DMS153 treated with DMSO at 0.1 percent for 48 hours (cell line): ENCODE results near the gene TDRD9.

Experiments
- DNase-seq: peaks from one replicate; lab custom pipeline; 2025; ENCODE audit not compliant: unreplicated experiment; lab: John Stamatoyannopoulos, UW

Gene TDRD9

DNA sequence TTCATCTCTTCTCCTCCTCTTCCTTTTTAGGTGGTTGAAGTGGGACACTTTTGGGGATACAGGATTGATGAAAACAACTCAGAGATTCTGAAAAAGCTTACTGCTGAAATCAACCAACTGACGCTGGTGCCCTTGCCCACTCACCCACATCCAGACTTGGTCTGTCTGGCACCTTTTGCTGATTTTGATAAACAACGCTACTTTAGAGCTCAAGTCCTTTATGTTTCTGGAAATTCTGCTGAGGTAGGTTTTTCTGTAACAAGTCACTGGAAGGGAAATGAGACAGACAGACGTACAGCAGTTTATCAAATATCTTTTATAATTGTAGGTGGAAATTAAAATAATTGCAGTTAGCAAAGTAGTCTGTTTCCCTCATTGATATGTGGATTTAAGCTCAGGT is 97.3 kb downstream of the TDRD9 start:
- no peak for DNase-seq

GRCh38 chr14:104026024-104026423 is 97.8 kb downstream of the TDRD9 start:
- DNase-seq = no peak

DNA sequence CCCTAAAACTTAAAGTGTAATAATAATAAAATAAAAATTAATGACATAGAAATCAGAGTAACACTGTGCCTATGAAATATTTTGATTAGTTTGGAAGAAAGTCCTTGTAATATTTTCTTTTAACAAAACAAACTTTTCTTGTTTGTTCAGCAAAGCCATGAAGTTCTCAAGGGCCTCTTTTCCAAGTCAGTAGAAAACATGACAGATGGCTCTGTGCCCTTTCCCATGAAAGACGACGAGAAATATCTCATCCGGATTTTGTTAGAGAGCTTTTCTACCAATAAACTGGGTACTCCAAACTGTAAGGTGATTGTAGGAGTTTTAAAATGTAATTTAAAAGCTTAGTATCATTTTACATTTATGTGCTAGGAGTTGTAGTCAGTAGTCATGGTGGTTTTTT is 102.7 kb downstream of the TDRD9 start:
- DNase-seq = no peak

DNA sequence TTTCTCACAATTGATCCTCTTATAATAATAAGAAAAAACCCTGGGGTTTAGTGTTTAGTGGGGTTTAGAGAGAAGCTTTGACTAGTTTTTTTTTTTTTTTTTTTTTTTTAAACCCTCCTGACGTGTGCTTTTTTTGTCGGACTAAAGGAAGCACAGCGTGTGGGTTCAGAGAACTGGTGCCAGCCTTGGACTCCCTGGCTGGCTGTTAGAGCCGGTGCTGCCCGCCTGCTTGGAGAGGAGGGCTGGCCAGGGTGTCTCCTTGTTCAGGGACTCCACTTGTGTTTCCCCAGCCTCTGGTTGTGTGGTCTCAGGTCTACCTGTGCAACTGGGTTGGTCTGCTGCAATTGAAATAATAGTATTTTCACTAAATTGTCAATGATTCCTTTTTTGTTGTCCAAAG is 103.1 kb downstream of the TDRD9 start:
- no peak for DNase-seq

DNA sequence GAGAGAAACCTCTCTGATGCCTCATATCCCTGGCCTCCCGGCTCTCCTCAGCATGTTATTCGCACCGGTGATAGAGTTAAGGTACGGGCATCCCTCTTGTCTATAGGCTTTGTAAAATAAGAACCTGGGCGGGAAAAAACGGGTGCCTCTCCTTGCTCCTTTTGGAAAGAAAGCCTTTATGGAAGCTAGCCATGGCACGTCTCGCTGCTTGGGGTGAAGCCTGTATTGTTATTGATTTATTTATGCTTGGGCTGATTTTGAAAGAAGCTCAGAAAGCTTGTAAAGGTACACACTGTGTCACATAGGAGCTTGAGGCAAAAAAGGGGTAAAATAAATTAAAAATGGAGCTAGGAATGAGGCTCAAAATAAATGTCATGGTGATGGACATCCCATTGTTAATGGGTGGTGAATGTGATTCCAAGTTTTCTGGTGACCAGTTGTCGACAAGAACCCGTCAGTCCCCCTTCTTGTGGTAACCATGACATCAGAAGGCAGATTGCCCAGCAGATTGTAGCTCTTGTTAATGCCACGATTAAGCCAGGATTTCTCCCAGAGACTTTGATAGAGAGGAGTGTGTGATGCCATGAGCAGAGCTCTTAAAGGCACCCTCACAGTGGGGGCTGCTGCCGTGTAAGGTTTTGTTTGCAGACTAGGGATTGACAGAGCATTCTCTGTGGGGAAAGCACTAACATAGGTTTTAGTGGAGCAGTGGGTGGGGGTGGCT is 106.9 kb downstream of the TDRD9 start:
- DNase-seq = no peak

DNA sequence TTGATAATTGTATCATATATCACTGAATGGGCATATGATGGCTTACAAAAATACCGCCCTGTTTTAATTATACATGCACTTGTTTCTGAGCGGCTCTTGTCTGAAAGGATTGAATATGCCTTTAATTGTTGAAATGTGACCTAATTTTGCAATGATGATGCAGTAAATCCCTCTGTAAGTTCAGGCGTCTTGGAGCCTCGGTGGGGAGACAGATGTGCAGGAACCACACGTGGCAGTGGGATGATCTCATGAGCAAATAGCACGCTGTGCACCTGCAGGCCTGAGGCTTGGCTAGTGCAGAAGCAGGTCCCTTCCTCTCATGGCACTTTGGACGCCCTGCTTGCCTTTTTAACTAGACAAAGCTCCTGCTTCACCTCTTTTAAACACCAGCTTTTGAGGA is 108.0 kb downstream of the TDRD9 start:
- no peak for DNase-seq

- no peak for DNase-seq
Observed at GRCh38 chr14:104037074-104037473, 108.8 kb downstream of the TDRD9 start.

DNA sequence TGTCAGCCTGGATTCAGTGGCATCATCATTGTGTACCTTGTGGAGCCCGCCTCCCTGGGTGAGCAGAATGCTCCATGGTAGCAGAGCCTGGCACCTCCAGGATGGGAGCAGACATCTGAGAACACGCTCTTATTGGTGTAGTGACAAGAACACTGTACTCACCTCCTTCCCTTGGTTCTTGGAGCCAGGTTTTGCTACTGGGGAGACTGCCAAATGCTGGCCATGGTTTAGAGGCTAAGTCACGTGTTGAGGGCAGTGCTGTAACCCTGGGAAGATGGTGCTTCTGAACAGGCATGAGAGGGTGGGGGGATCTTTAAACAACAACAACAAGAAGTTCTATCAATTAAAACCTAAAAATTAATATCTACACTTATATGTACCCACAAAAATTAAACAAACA is 109.6 kb downstream of the TDRD9 start:
- no peak for DNase-seq

DNA sequence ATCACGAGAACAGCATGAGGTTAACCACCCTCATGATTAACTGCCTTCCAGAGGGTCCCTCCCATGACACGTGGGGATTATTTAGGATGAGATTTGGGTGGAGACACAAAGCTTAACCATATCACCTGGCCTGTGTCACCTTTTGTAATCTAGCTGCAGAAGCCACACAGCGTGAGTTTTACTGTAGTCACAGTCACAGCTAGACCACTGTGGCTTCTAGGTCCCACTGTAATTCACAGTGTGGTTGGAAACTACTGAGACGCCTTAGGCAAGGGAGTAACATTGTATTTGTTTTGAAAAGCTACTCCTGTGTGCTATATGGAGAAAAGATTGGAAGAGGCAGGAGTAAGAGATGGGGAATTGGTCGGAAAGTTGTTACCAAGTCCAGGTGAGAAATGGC is 111.0 kb downstream of the TDRD9 start:
- DNase-seq = no peak

GRCh38 chr14:104040539-104040938 is 112.3 kb downstream of the TDRD9 start:
- no peak for DNase-seq

GRCh38 chr14:104041430-104042104 is 113.3 kb downstream of the TDRD9 start:
- no peak for DNase-seq

DNA sequence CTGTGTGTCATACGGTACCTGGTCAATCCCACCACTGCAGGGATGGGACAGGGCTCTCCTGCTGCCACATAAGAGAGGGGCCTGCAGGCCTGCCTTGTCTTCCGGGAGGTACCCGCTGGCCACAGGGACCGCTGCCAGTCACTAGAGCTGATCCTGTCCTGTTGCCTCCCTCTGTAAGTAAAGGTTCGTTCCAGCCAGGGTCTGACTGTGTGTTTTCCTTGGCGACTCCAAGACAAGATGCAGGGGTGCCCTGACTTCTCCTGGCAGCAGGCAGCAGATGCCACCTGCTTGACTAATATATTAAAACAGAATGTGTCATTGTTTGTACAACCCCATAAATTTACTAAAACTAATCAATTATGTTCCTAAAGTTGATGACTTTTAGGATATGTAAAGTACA is 115.8 kb downstream of the TDRD9 start:
- DNase-seq = no peak

GRCh38 chr14:104047761-104048160 is 119.5 kb downstream of the TDRD9 start:
- DNase-seq = no peak

DNA sequence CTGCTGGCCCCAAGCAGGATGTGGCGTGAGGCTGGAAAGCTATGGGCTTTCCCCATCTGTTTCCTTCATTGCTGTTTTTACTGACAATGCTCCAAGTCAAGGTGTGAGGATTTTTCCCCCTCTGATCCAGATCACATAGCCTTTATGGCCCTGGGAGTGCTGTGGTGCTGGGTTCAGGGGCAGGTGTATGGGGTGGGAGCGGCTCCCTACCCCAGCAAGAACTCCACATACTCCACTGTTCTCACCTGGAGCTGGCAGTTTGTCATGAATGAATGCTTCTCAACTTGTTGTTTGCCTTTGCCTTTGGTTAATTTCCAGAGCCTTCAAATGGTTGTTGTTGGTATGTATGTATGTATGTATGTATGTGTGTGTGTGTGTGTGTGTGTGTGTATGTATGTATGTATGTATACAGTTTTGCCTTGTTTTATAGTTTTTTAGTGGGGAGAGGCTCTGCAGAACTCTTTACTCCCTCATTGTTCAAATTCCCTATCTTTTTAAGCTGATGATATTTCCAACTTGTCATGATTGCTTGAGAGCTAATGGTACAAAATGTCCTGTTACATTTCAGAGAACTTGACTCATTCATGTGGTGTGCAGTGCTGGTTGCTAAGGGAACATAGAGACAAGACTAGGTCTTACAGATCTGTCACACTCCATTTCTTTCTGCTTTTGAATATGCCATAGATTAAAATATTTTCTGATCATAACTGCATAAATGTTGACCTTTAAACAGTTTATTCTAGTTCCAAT is 120.7 kb downstream of the TDRD9 start:
- DNase-seq = no peak

DNA sequence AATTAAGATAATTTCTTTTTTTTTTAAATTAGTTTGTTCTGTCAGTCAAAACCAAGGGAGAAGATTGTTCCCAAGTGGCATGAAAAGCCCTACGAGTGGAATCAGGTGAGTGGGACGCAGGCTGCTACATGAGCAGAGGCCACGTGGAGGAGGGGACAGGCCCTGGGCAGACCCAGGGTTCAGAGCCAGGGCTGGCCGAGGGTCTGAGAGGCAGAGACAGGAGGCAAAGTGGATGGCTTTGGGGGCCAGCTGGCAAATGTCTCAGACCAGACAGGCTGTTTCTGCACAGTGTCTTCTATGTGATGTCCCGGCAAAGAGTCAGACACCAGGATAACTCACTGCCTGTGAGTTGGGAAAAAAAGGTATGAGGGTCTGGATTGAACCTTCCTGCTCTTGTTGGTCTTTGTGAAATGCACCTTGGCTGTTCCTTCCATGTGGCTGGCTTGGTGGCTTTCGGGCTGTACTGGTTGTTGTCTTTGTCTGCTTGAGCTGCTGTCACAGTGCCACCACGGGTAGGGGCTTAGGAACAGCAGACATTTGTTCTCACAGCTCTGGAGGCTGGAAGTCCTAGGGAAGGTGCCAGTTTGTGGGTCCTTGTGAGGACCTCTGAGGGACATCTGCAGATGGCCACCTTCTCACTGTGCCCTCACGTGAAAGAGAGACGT is 121.5 kb downstream of the TDRD9 start:
- no peak for DNase-seq

DNA sequence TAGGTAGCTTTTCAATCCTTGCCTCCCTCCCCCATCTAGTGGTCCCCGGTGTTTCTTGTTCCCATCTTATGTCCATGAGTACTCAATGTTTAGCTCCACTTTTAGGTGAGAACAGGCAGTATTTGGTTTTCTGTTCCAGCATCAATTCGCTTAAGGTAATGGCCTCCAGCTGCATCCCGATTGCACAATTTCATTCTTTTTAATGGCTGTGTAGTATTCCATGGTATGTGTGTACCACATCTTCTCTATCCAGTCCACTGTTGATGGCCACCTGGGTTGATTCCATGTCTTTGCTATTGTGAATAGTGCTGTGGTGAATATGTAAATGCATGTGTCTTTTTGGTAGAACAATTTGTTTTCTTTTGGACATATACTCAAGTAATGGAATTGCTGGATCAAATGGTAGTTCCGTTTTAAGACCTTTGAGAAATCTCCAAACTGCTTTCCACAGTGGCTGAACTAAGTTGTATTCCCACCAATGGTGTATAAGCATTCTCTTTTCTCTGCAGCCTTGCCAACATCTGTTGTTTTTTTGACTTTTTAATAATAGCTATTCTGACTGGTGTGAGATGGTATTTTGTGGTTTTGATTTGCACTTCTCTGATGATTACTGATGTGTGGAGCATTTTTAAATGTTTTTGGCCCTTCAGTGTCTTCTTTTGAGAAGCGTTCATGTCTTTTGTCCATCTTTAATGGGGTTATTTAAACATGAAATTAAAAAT is 123.0 kb downstream of the TDRD9 start:
- DNase-seq = no peak

DNA sequence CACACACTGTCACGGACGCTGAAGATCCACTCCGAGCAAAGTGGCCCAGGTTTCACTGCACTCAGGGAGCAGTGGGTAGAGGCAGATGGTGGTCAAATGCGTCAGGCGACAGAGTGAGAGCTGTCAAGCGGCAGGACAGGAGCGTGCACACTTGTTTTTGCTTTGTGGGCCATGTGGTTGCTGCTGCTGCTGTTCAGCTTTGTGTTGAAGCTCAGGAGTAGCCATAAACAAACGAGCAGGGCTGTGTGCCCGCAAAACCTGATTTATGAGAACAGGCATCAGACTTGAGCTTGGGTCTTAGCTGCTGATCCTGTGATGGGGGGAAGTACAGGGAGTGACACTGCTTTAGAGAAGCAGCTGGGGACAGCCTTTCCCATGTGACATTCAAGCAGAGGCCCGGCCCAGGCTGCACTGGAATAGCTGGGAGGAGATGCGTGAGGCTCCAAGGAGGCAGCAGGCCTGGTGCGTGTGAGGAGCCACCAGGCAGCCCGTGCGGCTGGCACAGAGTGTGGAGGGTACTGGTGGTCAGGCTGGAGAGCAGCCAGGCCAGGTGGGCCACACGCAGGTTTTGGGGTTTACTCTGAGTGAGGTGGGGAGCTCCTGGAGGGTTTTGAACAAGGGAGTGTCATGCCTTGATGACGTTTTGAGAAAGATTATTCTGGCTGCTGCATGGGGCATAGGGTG is 126.1 kb downstream of the TDRD9 start:
- no peak for DNase-seq

- DNase-seq = no peak
Observed at GRCh38 chr14:104062281-104062680, 134.0 kb downstream of the TDRD9 start.

- no peak for DNase-seq
Observed at GRCh38 chr14:104064003-104064402, 135.7 kb downstream of the TDRD9 start.

DNA sequence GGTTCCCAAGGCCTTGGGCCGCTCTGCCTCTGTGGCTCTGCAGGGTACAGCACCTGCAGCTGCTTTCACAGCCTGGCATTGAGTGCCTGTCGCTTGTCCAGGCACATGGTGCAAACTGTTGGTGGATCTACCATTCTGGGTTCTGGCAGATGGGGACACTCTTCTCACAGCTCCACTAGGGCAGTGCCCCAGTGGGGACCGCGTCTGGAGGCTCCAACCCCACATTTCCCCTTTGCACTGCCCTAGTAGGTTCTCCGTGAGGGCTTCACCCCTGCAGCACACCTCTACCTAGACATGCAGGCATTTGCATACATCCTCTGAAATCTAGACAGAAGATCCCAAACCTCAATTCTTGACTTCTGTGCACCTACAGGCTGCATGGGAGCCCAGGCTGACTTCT is 138.0 kb downstream of the TDRD9 start:
- no peak for DNase-seq
